KMS-11 (cell line): ENCODE measurements around the gene MTM1.

ENCODE experiments used
- H2AFZ ChIP-seq: fragments of 200-600 bp; sonication (generic); 2 replicates; pipeline ENCODE4 v1.6.1; 2016; ENCODE audit warnings: antibody characterized with exemption, mixed run types, low read depth
- H3K27ac ChIP-seq: fragments of 200-600 bp; sonication (generic); 2 replicates; pipeline ENCODE4 v1.6.1; 2016; ENCODE audit warnings: mild to moderate bottlenecking, mixed run types
- H3K27me3 ChIP-seq: fragments of 200-600 bp; sonication (generic); 2 replicates; pipeline ENCODE4 v1.6.1; 2017; ENCODE audit warnings: mild to moderate bottlenecking, low read depth, mixed run types, moderate library complexity; ENCODE audit not compliant: insufficient read depth
- H3K36me3 ChIP-seq: fragments of 200-600 bp; sonication (generic); 2 replicates; pipeline ENCODE4 v1.6.1; 2017; ENCODE audit warnings: mild to moderate bottlenecking, mixed run types; ENCODE audit not compliant: insufficient read depth
- H3K4me1 ChIP-seq: fragments of 200-600 bp; sonication (generic); 2 replicates; pipeline ENCODE4 v1.6.1; 2016; ENCODE audit warnings: mild to moderate bottlenecking, low read depth, mixed run types; ENCODE audit not compliant: poor library complexity, severe bottlenecking
- H3K4me2 ChIP-seq: fragments of 200-600 bp; sonication (generic); 2 replicates; pipeline ENCODE4 v1.7.0; 2016; ENCODE audit warnings: mild to moderate bottlenecking, mixed run types
- H3K4me3 ChIP-seq: fragments of 200-600 bp; sonication (generic); IDR thresholded peaks from 2 replicates; pipeline ENCODE4 v1.6.1; 2017; ENCODE audit warnings: low read depth, low read length, mixed read lengths; ENCODE audit not compliant: insufficient read depth
- H3K79me2 ChIP-seq: fragments of 200-600 bp; sonication (generic); 2 replicates; pipeline ENCODE4 v1.6.1; 2016; ENCODE audit warnings: low read depth, mixed run types; ENCODE audit not compliant: insufficient read depth
- H3K9ac ChIP-seq: fragments of 200-600 bp; sonication (generic); 2 replicates; pipeline ENCODE4 v1.6.1; 2016; ENCODE audit warnings: mild to moderate bottlenecking, mixed run types
- H4K20me1 ChIP-seq: fragments of 200-600 bp; sonication (generic); 2 replicates; pipeline ENCODE4 v1.6.1; 2016; ENCODE audit warnings: mild to moderate bottlenecking, mixed run types; ENCODE audit not compliant: insufficient read depth
- CTCF ChIP-seq: fragments of 200-600 bp; sonication (generic); conservative IDR thresholded peaks from 2 replicates; pipeline ENCODE4 v1.6.1; 2017; ENCODE audit warnings: low read depth, mild to moderate bottlenecking, antibody characterized with exemption, low read length, moderate library complexity, mixed read lengths

MTM1 gene

GRCh38 chrX:150536455-150537116 lies 31.8 kb upstream of the MTM1 start:
- Histone ChIP-seq H2AFZ (no peak overlapping the region), H3K27me3 (no peaks in the 10 kb centered on the region), H4K20me1 (no peaks in the 10 kb centered on the region), H3K9ac (no peak overlapping the region), H3K36me3 (no peaks in the 10 kb centered on the region), H3K79me2 (no peaks in the 10 kb centered on the region), H3K4me1 (no peaks in the 10 kb centered on the region), H3K4me3 (no peak overlapping the region), H3K4me2 (no peak overlapping the region), H3K27ac (no peak overlapping the region)
- no peak for TF ChIP-seq CTCF

GRCh38 chrX:150537851-150538250 lies 30.6 kb upstream of the MTM1 start:
- Histone ChIP-seq H4K20me1 (no peaks in the 10 kb centered on the region), H3K27ac (no peak overlapping the region), H3K4me3 (no peak overlapping the region), H3K4me1 (no peaks in the 10 kb centered on the region), H3K9ac (no peak overlapping the region), H2AFZ (no peak overlapping the region), H3K4me2 (no peak overlapping the region), H3K36me3 (no peaks in the 10 kb centered on the region), H3K79me2 (no peaks in the 10 kb centered on the region), H3K27me3 (no peaks in the 10 kb centered on the region)
- TF ChIP-seq CTCF: no peak

- no peak for TF ChIP-seq CTCF
- no peak overlapping the region for H3K27ac ChIP-seq
- no peak overlapping the region for H3K9ac ChIP-seq
- H4K20me1 ChIP-seq: no peaks in the 10 kb centered on the region
- H3K79me2 ChIP-seq: no peaks in the 10 kb centered on the region
- no peak overlapping the region for H2AFZ ChIP-seq
- H3K4me1 ChIP-seq: no peaks in the 10 kb centered on the region
- H3K36me3 ChIP-seq: no peaks in the 10 kb centered on the region
- H3K4me2 ChIP-seq: no peak overlapping the region
- no peaks in the 10 kb centered on the region for H3K27me3 ChIP-seq
- H3K4me3 ChIP-seq: no peak overlapping the region
Measured at GRCh38 chrX:150540965-150541364, 27.5 kb upstream of the MTM1 start.

- Histone ChIP-seq H3K4me1 (no peaks in the 10 kb centered on the region), H3K36me3 (no peaks in the 10 kb centered on the region), H3K27me3 (no peaks in the 10 kb centered on the region), H4K20me1 (no peaks in the 10 kb centered on the region), H3K79me2 (no peaks in the 10 kb centered on the region), H3K4me3 (no peak overlapping the region), H2AFZ (no peak overlapping the region), H3K27ac (no peak overlapping the region), H3K9ac (no peak overlapping the region), H3K4me2 (no peak overlapping the region)
- TF ChIP-seq CTCF: no peak
Measured at GRCh38 chrX:150542846-150543229, 25.6 kb upstream of the MTM1 start.
